A549 (cell line): ENCODE data around the gene PKHD1. TPM values are rescaled to one million over a fixed set of nuclear protein-coding genes. Genes with fewer than 3 reads are reported as not detected.

Source experiments
- ATAC-seq, 2 experiments: fragments of 200-7000 bp in 1 of 2; fragments of >200 bp in 1 of 2; cut with Nextera tagmentation in 1 of 2; cut with Tn5 transposase in 1 of 2; 3 replicates each; pipeline versions ENCODE4 v1.8.0 to v1.9.1; 2018 to 2020; ENCODE audit warnings: mild to moderate bottlenecking in 1 of 2, moderate library complexity in 1 of 2
- CTCF ChIA-PET: fragments of 300-600 bp; sonication (Branson Sonifier 250); formaldehyde crosslinking; extraction: SDS; loops from one replicate; lab custom pipeline; 2021; ENCODE audit warnings: antibody characterized with exemption, inconsistent platforms; lab: Yijun Ruan, JAX
- POLR2A ChIA-PET: fragments of 350-600 bp; formaldehyde crosslinking; extraction: SDS; loops from one replicate; lab custom pipeline; 2021; ENCODE audit warnings: antibody characterized with exemption, inconsistent platforms; lab: Yijun Ruan, JAX
- DNase-seq, 2 experiments: peaks; one replicate each; pipeline versions ENCODE4 v3.0.0 to v3.0.0-alpha.2; 2011 to 2016; ENCODE audit warnings: low read depth in 1 of 2, low spot score in 1 of 2
- FAIRE-seq: peaks from 2 replicates; lab custom pipeline; 2011; peaks lifted over from hg19 to GRCh38; lab: Jason Lieb, UNC
- H3K27ac ChIP-seq, 2 experiments: fragments of >200 bp; sonication (Bioruptor Twin); formaldehyde crosslinking; 3 replicates each; pipeline ENCODE4 v1.5.1; 2016 to 2017
- H3K4me1 ChIP-seq: fragments of >200 bp; sonication (Bioruptor Twin); formaldehyde crosslinking; 3 replicates; pipeline ENCODE4 v1.6.1; 2016
- H3K4me2 ChIP-seq: fragments of >200 bp; sonication (Bioruptor Twin); formaldehyde crosslinking; 3 replicates; pipeline ENCODE4 v1.6.1; 2016
- H3K4me3 ChIP-seq: fragments of >200 bp; sonication (Bioruptor Twin); formaldehyde crosslinking; 3 replicates; pipeline ENCODE4 v1.5.1; 2016
- H3K9me3 ChIP-seq: fragments of >200 bp; sonication (Bioruptor Twin); formaldehyde crosslinking; 3 replicates; pipeline ENCODE4 v1.6.1; 2016
- BHLHE40 ChIP-seq: IDR thresholded peaks from 2 replicates; pipeline ENCODE4 v1.6.1; 2012; ENCODE audit warnings: low read depth, low read length, inconsistent platforms
- CEBPB ChIP-seq, 2 experiments: fragments of >200 bp in 1 of 2; sonication (Bioruptor Twin) in 1 of 2; formaldehyde crosslinking in 1 of 2; IDR thresholded peaks; 2 replicates each; pipeline ENCODE4 v1.6.1; 2012 to 2016
- CHD2 ChIP-seq: fragments of 150-350 bp; IDR thresholded peaks from 2 replicates; pipeline ENCODE4 v1.6.1; 2014; ENCODE audit warnings: low read length; ENCODE audit not compliant: partially characterized antibody
- CHD4 ChIP-seq: fragments of 200-600 bp; sonication (generic); IDR thresholded peaks from 2 replicates; pipeline ENCODE4 v1.6.1; 2016; ENCODE audit warnings: antibody characterized with exemption, mild to moderate bottlenecking, borderline replicate concordance
- EHMT2 ChIP-seq: fragments of 200-600 bp; sonication (generic); IDR thresholded peaks from 2 replicates; pipeline ENCODE4 v1.6.1; 2016; ENCODE audit warnings: antibody characterized with exemption, low read depth, mild to moderate bottlenecking, moderate library complexity
- EP300 ChIP-seq, 2 experiments: fragments of >200 bp; sonication (Bioruptor Twin); formaldehyde crosslinking; IDR thresholded peaks; 2 replicates in 1 of 2; 3 replicates in 1 of 2; pipeline ENCODE4 v1.6.1; 2016 to 2017
- FOXS1 ChIP-seq: fragments of 250-450 bp; sonication (Bioruptor Pico); IDR thresholded peaks from 2 replicates; pipeline ENCODE4 v1.5.0; 2020; ENCODE audit warnings: mild to moderate bottlenecking, moderate library complexity
- HEYL ChIP-seq: fragments of 250-450 bp; sonication (Bioruptor Pico); IDR thresholded peaks from 2 replicates; pipeline ENCODE4 v1.8.0; 2021; ENCODE audit warnings: mild to moderate bottlenecking, moderate library complexity
- HOXB13 ChIP-seq: fragments of 250-450 bp; sonication (Bioruptor Pico); IDR thresholded peaks from 2 replicates; pipeline ENCODE4 v1.5.0; 2020; ENCODE audit warnings: low read depth, mild to moderate bottlenecking, moderate library complexity
- HOXB5 ChIP-seq: fragments of 250-450 bp; sonication (Bioruptor Pico); IDR thresholded peaks from 2 replicates; pipeline ENCODE4 v1.5.0; 2020; ENCODE audit warnings: mild to moderate bottlenecking, moderate library complexity
- MAFK ChIP-seq: fragments of 450-650 bp; IDR thresholded peaks from 2 replicates; pipeline ENCODE4 v1.6.1; 2014; ENCODE audit not compliant: partially characterized antibody
- MYC ChIP-seq: IDR thresholded peaks from 2 replicates; pipeline ENCODE4 v1.6.1; 2012; ENCODE audit warnings: mild to moderate bottlenecking, inconsistent platforms, low read length, improper control_type of control experiment, borderline replicate concordance
- POLR2A ChIP-seq: IDR thresholded peaks from 2 replicates; pipeline ENCODE4 v1.6.1; 2012; ENCODE audit warnings: mild to moderate bottlenecking, low read length
- POLR2AphosphoS2 ChIP-seq: conservative IDR thresholded peaks from 2 replicates; pipeline ENCODE4 v1.6.1; 2012; ENCODE audit warnings: low read length, improper control_type of control experiment, inconsistent platforms
- RCOR1 ChIP-seq: fragments of 150-350 bp; IDR thresholded peaks from 2 replicates; pipeline ENCODE4 v1.6.1; 2014; ENCODE audit warnings: antibody characterized with exemption, low read length, low read depth
- TFCP2L1 ChIP-seq: fragments of 250-450 bp; sonication (Bioruptor Pico); IDR thresholded peaks from 2 replicates; pipeline ENCODE4 v1.5.0; 2021; ENCODE audit warnings: mild to moderate bottlenecking
- ZFP36 ChIP-seq: fragments of 450-650 bp; IDR thresholded peaks from 2 replicates; pipeline ENCODE4 v1.6.1; 2014; ENCODE audit warnings: borderline replicate concordance; ENCODE audit not compliant: partially characterized antibody
- ZSCAN20 ChIP-seq: fragments of 250-450 bp; sonication (Bioruptor Pico); IDR thresholded peaks from 2 replicates; pipeline ENCODE4 v1.8.0; 2022; ENCODE audit warnings: mild to moderate bottlenecking, moderate library complexity
- WGBS: methylation state at CpG from one replicate; pipeline ENCODE4 v1.1.6; 2017; ENCODE audit errors: missing lambda C conversion rate; 5-methylcytosine and 5-hydroxymethylcytosine counted together
- polyA plus RNA-seq, 4 experiments: library from polyadenylated mRNA; depleted of rRNA in 3 of 4; stranded (reverse); fragments of >200 nt; fragmentation: RNase III in 1 of 4; extraction: RNeasy Plus Mini Kit Qiagen cat#74134 plus additional on column Dnase treatment in 1 of 4; gene quantifications; 2 replicates in 3 of 4; 3 replicates in 1 of 4; pipeline ENCODE4 v1.2.3, GENCODE V29; 2011 to 2017
- TF ChIP-seq, protein P1 (sequence below): fragments of 450-650 bp; IDR thresholded peaks from 2 replicates; pipeline ENCODE4 v1.6.1; 2014; ENCODE audit warnings: antibody characterized with exemption
- TF ChIP-seq, protein P2 (sequence below): fragments of >200 bp; sonication (Bioruptor Twin); formaldehyde crosslinking; IDR thresholded peaks from 3 replicates; pipeline ENCODE4 v1.5.1; 2016
- TF ChIP-seq, protein P3 (sequence below): fragments of >200 bp; sonication (Bioruptor Twin); formaldehyde crosslinking; IDR thresholded peaks from 2 replicates; pipeline ENCODE4 v1.6.1; 2016
- TF ChIP-seq, protein P4 (sequence below): fragments of 250-450 bp; sonication (Bioruptor Pico); IDR thresholded peaks from 2 replicates; pipeline ENCODE4 v1.5.0; 2021; ENCODE audit warnings: mild to moderate bottlenecking, moderate library complexity, borderline replicate concordance

The PKHD1 gene
- polyA plus RNA-seq, 2 of the 4 experiments (the other 2 are of a cell fraction), result not detected

DNA sequence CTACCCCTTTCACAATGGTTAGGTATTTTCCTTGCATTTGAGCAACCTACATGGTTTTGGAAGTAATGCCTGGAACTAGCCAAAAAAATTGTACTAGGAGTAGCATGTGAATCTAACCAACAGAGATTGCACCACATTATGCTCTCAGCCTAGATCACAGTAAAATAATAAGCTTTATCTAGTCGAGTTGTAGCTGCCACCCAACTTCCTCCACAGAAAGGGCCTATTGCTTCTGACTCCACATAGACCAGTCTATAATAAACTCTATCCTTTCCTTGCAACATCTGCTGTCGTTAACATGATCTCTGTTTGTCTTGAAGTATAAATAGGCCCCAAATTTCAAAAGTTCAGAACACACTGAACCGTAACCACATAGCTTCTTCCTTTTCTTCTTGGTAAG lies 375.5 kb downstream of the PKHD1 start:
- Histone ChIP-seq H3K9me3 (no peaks in the 10 kb centered on the region), H3K4me1 (no peaks in the 10 kb centered on the region), H3K4me2 (no peak overlapping the region), H3K27ac (no peak overlapping the region), H3K4me3 (no peak overlapping the region)
- FAIRE-seq (no peak), DNase-seq (no peak), ATAC-seq (no peak)
- TF ChIP-seq ZSCAN20 (CRISPR knock-in tag) (no peak), EP300 (IDR thresholded peaks at IDR 0.05) (no peak), ZFP36 (no peak), RCOR1 (no peak), CHD2 (no peak), CEBPB (IDR thresholded peaks at IDR 0.05) (no peak), TFCP2L1 (CRISPR knock-in tag) (no peak), MYC (no peak), EHMT2 (no peak)
- TF ChIP-seq, protein P1, sequence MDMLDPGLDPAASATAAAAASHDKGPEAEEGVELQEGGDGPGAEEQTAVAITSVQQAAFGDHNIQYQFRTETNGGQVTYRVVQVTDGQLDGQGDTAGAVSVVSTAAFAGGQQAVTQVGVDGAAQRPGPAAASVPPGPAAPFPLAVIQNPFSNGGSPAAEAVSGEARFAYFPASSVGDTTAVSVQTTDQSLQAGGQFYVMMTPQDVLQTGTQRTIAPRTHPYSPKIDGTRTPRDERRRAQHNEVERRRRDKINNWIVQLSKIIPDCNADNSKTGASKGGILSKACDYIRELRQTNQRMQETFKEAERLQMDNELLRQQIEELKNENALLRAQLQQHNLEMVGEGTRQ, result no peak
- TF ChIP-seq, protein P2, sequence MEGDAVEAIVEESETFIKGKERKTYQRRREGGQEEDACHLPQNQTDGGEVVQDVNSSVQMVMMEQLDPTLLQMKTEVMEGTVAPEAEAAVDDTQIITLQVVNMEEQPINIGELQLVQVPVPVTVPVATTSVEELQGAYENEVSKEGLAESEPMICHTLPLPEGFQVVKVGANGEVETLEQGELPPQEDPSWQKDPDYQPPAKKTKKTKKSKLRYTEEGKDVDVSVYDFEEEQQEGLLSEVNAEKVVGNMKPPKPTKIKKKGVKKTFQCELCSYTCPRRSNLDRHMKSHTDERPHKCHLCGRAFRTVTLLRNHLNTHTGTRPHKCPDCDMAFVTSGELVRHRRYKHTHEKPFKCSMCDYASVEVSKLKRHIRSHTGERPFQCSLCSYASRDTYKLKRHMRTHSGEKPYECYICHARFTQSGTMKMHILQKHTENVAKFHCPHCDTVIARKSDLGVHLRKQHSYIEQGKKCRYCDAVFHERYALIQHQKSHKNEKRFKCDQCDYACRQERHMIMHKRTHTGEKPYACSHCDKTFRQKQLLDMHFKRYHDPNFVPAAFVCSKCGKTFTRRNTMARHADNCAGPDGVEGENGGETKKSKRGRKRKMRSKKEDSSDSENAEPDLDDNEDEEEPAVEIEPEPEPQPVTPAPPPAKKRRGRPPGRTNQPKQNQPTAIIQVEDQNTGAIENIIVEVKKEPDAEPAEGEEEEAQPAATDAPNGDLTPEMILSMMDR, result no peak
- TF ChIP-seq, protein P3, sequence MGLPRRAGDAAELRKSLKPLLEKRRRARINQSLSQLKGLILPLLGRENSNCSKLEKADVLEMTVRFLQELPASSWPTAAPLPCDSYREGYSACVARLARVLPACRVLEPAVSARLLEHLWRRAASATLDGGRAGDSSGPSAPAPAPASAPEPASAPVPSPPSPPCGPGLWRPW, result no peak
- ChIA-PET CTCF (no interaction called here), POLR2A (no interaction called here)
- WGBS, result 12% methylated on average over 3 of the region's 3 CpGs

DNA sequence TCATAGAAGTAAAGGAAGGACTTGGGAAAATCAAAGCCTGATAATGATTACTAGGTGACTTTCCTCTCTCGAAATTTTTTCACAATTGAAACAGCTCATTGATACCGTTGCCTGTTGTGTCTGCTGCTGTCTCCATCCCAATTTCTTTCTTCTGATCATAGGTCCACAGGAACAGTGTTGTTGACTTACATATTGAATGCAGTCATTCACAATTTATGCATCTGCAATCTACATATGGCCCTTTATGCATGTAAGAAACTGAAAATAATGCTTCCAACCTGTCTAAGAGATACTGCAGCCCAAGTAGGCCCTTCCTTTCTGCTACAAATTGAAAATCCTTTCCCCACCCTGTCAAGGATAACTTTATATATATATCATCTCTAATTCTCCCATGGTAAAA lies 381.3 kb downstream of the PKHD1 start:
- Histone ChIP-seq H3K27ac (no peak overlapping the region), H3K4me1 (no peaks in the 10 kb centered on the region), H3K4me2 (no peak overlapping the region), H3K9me3 (no peaks in the 10 kb centered on the region), H3K4me3 (no peak overlapping the region)
- ATAC-seq (no peak), FAIRE-seq (no peak), DNase-seq (no peak)
- ChIA-PET CTCF (no interaction called here), POLR2A (no interaction called here)
- TF ChIP-seq HEYL (CRISPR knock-in tag) (no peak), HOXB13 (CRISPR knock-in tag) (no peak), CHD4 (no peak), POLR2AphosphoS2 (no peak), FOXS1 (CRISPR knock-in tag) (no peak), HOXB5 (no peak), BHLHE40 (no peak), MAFK (no peak), POLR2A (no peak)
- TF ChIP-seq, protein P4, sequence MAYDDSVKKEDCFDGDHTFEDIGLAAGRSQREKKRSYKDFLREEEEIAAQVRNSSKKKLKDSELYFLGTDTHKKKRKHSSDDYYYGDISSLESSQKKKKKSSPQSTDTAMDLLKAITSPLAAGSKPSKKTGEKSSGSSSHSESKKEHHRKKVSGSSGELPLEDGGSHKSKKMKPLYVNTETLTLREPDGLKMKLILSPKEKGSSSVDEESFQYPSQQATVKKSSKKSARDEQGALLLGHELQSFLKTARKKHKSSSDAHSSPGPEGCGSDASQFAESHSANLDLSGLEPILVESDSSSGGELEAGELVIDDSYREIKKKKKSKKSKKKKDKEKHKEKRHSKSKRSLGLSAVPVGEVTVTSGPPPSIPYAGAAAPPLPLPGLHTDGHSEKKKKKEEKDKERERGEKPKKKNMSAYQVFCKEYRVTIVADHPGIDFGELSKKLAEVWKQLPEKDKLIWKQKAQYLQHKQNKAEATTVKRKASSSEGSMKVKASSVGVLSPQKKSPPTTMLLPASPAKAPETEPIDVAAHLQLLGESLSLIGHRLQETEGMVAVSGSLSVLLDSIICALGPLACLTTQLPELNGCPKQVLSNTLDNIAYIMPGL (CRISPR knock-in tag), result no peak
- 0% methylated on average over 2 of the region's 2 CpGs for WGBS
